Left ventricle myocardium inferior (tissue), 1 donor: Measurements from ENCODE around the gene RMND5B. TPM values are rescaled to one million over a fixed set of nuclear protein-coding genes. Genes with fewer than 3 reads are reported as not detected.

Experiments used
- DNase-seq: peaks from one replicate; pipeline ENCODE4 v3.0.0-alpha.2; 2020
- H3K27ac ChIP-seq: fragments of 200-600 bp; replicated peaks from 2 replicates; pipeline ENCODE4 v1.8.0; 2021
- H3K27me3 ChIP-seq: fragments of 200-600 bp; 2 replicates; pipeline ENCODE4 v1.8.0; 2021; ENCODE audit warnings: low read depth
- H3K36me3 ChIP-seq: fragments of 200-600 bp; 2 replicates; pipeline ENCODE4 v1.8.0; 2021
- H3K4me1 ChIP-seq: fragments of 200-600 bp; 2 replicates; pipeline ENCODE4 v1.8.0; 2021
- H3K4me3 ChIP-seq: fragments of 200-600 bp; 2 replicates; pipeline ENCODE4 v1.8.0; 2021; ENCODE audit warnings: mild to moderate bottlenecking, moderate library complexity
- H3K9me3 ChIP-seq: fragments of 200-600 bp; replicated peaks from 2 replicates; pipeline ENCODE4 v1.8.0; 2021
- CTCF ChIP-seq: fragments of 200-600 bp; IDR thresholded peaks from 2 replicates; pipeline ENCODE4 v1.8.0; 2021; ENCODE audit warnings: antibody characterized with exemption, mild to moderate bottlenecking, borderline replicate concordance
- intact Hi-C: fragments of 100-400 bp; cut with micrococcal nuclease; formaldehyde crosslinking; loops from one replicate; pipeline ENCODE4 v1.11.0; 2022
- total RNA-seq: library from RNA; stranded (reverse); fragmentation: NEBNext Ultra II Directional; extraction: Animal tissue kit (Norgen Biotek cat#: 25700); gene quantifications from one replicate; pipeline ENCODE4 v1.2.1, GENCODE V29; 2021
- donor health status: DM: no; HTN: yes; CAD: no; lungs with severe emphysema.

The RMND5B gene
- total RNA-seq, 1 donor from 2014 or later, result 38.9 TPM

DNA sequence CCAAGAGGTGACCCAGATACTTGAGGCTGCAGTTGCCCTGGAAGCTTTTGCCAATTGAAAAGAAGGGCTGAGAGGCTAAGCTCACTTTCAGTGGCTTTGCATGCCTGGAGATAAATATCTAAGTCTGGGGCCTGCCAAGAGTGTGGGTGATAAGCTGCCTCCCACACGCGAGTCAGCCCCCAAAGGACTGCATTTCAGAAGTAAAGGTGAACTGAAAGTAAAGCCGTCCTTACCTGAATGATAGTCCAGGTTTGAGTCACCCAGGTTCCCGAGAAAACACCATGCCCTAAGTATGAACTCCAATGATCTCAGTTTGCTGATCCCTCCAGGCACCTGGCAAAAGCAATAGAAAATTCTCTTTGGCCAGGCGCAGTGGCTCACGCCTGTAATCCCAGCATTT lies 40.0 kb upstream of the RMND5B start:
- peaks cover 14% of the 10 kb centered on the region for H3K9me3 ChIP-seq
- H3K27me3 ChIP-seq, result peaks cover 33% of the 10 kb centered on the region
- H3K36me3 ChIP-seq, result no peaks in the 10 kb centered on the region
- DNase-seq, result no peak
- H3K4me3 ChIP-seq, result no peak overlapping the region
- no peaks in the 10 kb centered on the region for H3K4me1 ChIP-seq
- no peak for TF ChIP-seq CTCF
- intact Hi-C loops, result no loop called here
- H3K27ac ChIP-seq, result no peak overlapping the region

DNA sequence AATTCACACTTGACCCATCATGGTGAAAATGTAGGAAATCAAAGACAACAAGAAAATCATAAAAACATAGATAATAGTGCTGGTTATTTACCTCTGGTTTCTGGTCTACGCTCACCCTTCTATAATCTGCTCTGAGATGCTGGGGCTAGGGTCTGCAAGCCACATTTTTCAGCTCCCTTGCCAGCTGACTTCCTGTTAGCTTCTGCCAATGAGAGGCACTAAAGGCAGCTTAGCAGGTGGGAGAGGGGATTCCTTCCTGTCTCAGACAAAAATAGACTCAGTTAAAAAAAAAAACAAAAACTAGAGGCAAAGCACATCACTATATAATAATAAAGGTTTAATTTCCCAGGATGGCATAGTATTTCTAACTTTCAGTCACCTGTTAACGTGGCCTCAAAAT lies 37.7 kb upstream of the RMND5B start:
- intact Hi-C loops, result no loop called here
- Histone ChIP-seq H3K4me3 (no peak overlapping the region), H3K27me3 (peaks cover 11% of the 10 kb centered on the region), H3K36me3 (no peaks in the 10 kb centered on the region), H3K27ac (no peak overlapping the region), H3K4me1 (no peaks in the 10 kb centered on the region), H3K9me3 (peaks cover 14% of the 10 kb centered on the region)
- no peak for DNase-seq
- no peak for TF ChIP-seq CTCF

DNA sequence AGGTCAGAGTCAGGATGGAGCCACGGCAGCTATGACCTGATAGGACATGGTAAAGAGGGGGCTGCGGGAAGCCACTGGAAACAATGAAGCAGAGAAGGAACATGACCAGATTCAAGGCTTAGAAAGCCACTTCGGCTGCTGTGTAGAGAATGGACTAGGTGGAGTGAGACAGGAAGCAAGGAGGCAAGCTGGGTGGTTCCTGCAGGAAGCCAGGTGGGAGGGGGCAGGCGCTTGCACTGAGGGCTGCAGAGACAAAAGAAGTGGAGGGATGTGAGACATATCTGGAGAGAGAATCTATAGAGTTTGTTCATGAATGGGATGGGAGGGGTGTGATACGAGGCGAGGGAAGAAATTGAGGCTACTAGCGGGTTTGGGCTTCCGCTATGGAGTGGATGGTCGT lies 36.5 kb upstream of the RMND5B start:
- no peak for DNase-seq
- no peak overlapping the region for H3K4me3 ChIP-seq
- intact Hi-C loops, result no loop called here
- no peak overlapping the region for H3K27ac ChIP-seq
- H3K27me3 ChIP-seq, result peaks cover 5% of the 10 kb centered on the region
- TF ChIP-seq CTCF, result no peak
- H3K36me3 ChIP-seq, result no peaks in the 10 kb centered on the region
- H3K9me3 ChIP-seq, result peaks cover 14% of the 10 kb centered on the region
- H3K4me1 ChIP-seq, result no peaks in the 10 kb centered on the region

- intact Hi-C loops, result no loop called here
- DNase-seq, result no peak
- no peak for TF ChIP-seq CTCF
- no peaks in the 10 kb centered on the region for H3K36me3 ChIP-seq
- peaks cover 12% of the 10 kb centered on the region for H3K27me3 ChIP-seq
- no peaks in the 10 kb centered on the region for H3K9me3 ChIP-seq
- no peak overlapping the region for H3K4me3 ChIP-seq
- no peaks in the 10 kb centered on the region for H3K4me1 ChIP-seq
- H3K27ac ChIP-seq, result no peak overlapping the region
These were observed 32.1 kb upstream of the RMND5B start for GRCh38 chr5:178098685-178099084.

GRCh38 chr5:178103612-178104011 lies 27.2 kb upstream of the RMND5B start:
- Histone ChIP-seq H3K9me3 (no peaks in the 10 kb centered on the region), H3K36me3 (no peaks in the 10 kb centered on the region), H3K4me3 (no peak overlapping the region), H3K27ac (no peak overlapping the region), H3K27me3 (peaks cover 12% of the 10 kb centered on the region), H3K4me1 (no peaks in the 10 kb centered on the region)
- no peak for TF ChIP-seq CTCF
- intact Hi-C loops, result no loop called here
- DNase-seq, result no peak

GRCh38 chr5:178104492-178104891 lies 26.3 kb upstream of the RMND5B start:
- no peak overlapping the region for H3K27ac ChIP-seq
- H3K9me3 ChIP-seq, result no peaks in the 10 kb centered on the region
- H3K4me3 ChIP-seq, result no peak overlapping the region
- no peak for TF ChIP-seq CTCF
- intact Hi-C loops, result no loop called here
- no peak for DNase-seq
- H3K4me1 ChIP-seq, result no peaks in the 10 kb centered on the region
- H3K36me3 ChIP-seq, result no peaks in the 10 kb centered on the region
- H3K27me3 ChIP-seq, result peaks cover 5% of the 10 kb centered on the region
